PC-3 (cell line): Measurements from ENCODE around the gene VIPR2.

Experiments
- CTCF ChIP-seq: fragments of 300-600 bp; sonication (generic); conservative IDR thresholded peaks from 2 replicates; pipeline ENCODE4 v1.5.1; 2017; ENCODE audit warnings: antibody characterized with exemption, low read depth, mild to moderate bottlenecking, low read length
- EZH2 ChIP-seq: fragments of 300-600 bp; sonication (generic); IDR thresholded peaks from one replicate; pipeline ENCODE4 v1.6.1; 2017; ENCODE audit warnings: antibody characterized with exemption, mild to moderate bottlenecking, low read length; ENCODE audit not compliant: unreplicated experiment
- EZH2phosphoT487 ChIP-seq: fragments of 300-600 bp; sonication (generic); IDR thresholded peaks from 2 replicates; pipeline ENCODE4 v1.6.1; 2018; ENCODE audit warnings: mild to moderate bottlenecking, antibody characterized with exemption, low read length, borderline replicate concordance

- TF ChIP-seq CTCF: no peak
- TF ChIP-seq EZH2: no peak
- no peak for TF ChIP-seq EZH2phosphoT487
Observed at GRCh38 chr7:159091041-159091440, 53.6 kb downstream of the VIPR2 start.
